Lower leg skin (tissue), 4 donors: ENCODE data around the gene UBN1. TPM values are rescaled to one million over a fixed set of nuclear protein-coding genes. Genes with fewer than 3 reads are reported as not detected.

Experiments used
- DNase-seq, 2 donors: peaks; one replicate each; pipeline ENCODE4 v3.0.0-alpha.2; 2019; ENCODE audit warnings: low spot score in 2 of 2
- H3K4me3 ChIP-seq: fragments of 200-600 bp; sonication (generic); 2 replicates; pipeline ENCODE4 v1.5.1; 2017; ENCODE audit warnings: mild to moderate bottlenecking, low read depth; ENCODE audit not compliant: poor library complexity, severe bottlenecking
- CTCF ChIP-seq, 3 donors: fragments of 450-650 bp; IDR thresholded peaks; one replicate each; pipeline ENCODE4 v1.5.1; 2016; ENCODE audit warnings: antibody characterized with exemption in 3 of 3, mild to moderate bottlenecking in 3 of 3, moderate library complexity in 2 of 3
- POLR2A ChIP-seq, 2 donors: fragments of 450-650 bp; IDR thresholded peaks; one replicate each; pipeline ENCODE4 v1.6.1; 2016 to 2017; ENCODE audit warnings: antibody characterized with exemption in 2 of 2, mild to moderate bottlenecking in 1 of 2, moderate library complexity in 1 of 2
- WGBS, 2 donors: methylation state at CpG; one replicate each; pipeline ENCODE4 v1.1.5; 2018; 5-methylcytosine and 5-hydroxymethylcytosine counted together
- intact Hi-C: fragments of 100-400 bp; cut with DNase I; formaldehyde crosslinking; loops from one replicate; pipeline ENCODE4 v1.15.0; 2023; ENCODE audit warnings: low total_unique reads
- total RNA-seq, 4 donors: library from RNA; depleted of rRNA; stranded (reverse); fragments of >200 nt; gene quantifications; one replicate each; pipeline ENCODE4 v1.1.0, GENCODE V29; 2016

The UBN1 gene
- total RNA-seq, 4 donors from 2014 or later, result 20.7 to 38.3 (median 27.9) TPM

GRCh38 chr16:4830408-4830807 lies 16.9 kb upstream of the UBN1 start:
- TF ChIP-seq POLR2A (IDR thresholded peaks at IDR 0.05) (no peak), CTCF (IDR thresholded peaks at IDR 0.05) (no peak)
- intact Hi-C loops, result no loop called here
- DNase-seq, result no peak
- WGBS, 2 donors, result 89 to 91% methylated on average over 7 of the region's 7 CpGs
- no peak overlapping the region for H3K4me3 ChIP-seq

GRCh38 chr16:4831616-4832015 lies 15.7 kb upstream of the UBN1 start:
- intact Hi-C loops, result no loop called here
- TF ChIP-seq POLR2A (IDR thresholded peaks at IDR 0.05) (no peak), CTCF (IDR thresholded peaks at IDR 0.05) (no peak)
- no peak for DNase-seq
- H3K4me3 ChIP-seq, result no peak overlapping the region
- 95 to 97% methylated on average over 8 of the region's 8 CpGs for WGBS, 2 donors

DNA sequence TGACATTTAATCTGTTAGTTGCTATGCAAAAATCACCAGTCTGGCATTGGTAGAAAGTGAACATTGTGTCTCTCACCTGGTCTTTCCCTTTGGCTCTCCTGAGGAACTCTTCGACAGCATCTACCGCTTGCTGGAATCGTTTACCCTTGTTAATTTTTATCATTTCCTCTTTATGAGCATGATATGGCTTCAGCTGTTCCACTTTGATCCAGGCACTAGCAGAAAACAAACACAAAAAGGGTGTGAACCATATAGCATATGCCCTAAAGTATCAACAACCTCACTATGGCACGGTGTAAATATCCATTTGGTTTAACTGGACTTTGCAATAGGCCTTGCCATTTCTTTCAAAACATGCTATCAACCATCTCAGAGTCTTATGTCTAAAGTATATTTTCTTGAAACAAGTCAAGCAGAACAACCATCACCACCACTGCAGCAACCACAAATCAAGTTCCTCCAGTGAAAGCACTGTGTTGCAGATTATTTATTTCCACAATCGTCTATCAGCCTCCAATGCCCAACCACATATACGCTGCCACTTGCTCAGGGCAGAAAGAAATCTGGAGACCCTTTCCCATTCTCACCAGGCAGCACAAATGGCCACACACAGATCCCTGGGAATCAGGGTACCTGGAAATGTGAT lies 14.5 kb upstream of the UBN1 start:
- no peak for DNase-seq
- H3K4me3 ChIP-seq, result no peak overlapping the region
- TF ChIP-seq CTCF (IDR thresholded peaks at IDR 0.05), result no peak
- no peak for TF ChIP-seq POLR2A (IDR thresholded peaks at IDR 0.05)
- 81 to 85% methylated on average over 6 of the region's 6 CpGs for WGBS, 2 donors
- intact Hi-C loops, result no loop called here

GRCh38 chr16:4833584-4833983 lies 13.7 kb upstream of the UBN1 start:
- no peak overlapping the region for H3K4me3 ChIP-seq
- WGBS, 2 donors, result 75 to 79% methylated on average over 1 of the region's 1 CpG
- intact Hi-C loops, result no loop called here
- TF ChIP-seq CTCF (IDR thresholded peaks at IDR 0.05), result no peak
- TF ChIP-seq POLR2A (IDR thresholded peaks at IDR 0.05), result no peak
- no peak for DNase-seq

DNA sequence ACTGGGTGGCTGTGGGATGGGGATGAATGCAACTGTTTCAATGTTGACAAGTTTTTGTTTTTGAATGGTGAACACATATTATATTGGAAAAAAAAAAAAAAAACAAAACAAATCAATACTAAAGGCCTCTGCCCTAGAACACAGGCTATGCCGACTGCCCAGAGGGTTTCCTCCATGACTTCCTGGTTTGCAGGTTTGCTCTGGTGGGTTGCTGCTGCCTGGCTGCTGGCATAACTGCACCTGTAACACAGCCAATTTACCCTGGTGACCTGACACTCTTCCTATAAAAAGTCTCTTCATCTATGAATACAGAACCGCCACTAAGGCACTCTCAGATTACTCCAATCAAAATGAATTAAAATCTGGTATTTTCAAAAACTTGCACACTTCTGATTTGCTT lies 10.6 kb upstream of the UBN1 start:
- 84 to 88% methylated on average over 2 of the region's 2 CpGs for WGBS, 2 donors

More for the DNA sequence above, 10.6 kb upstream of the UBN1 start:
- DNase-seq, result no peak
- intact Hi-C loops, result no loop called here
- TF ChIP-seq POLR2A (IDR thresholded peaks at IDR 0.05) (no peak), CTCF (IDR thresholded peaks at IDR 0.05) (no peak)
- no peak overlapping the region for H3K4me3 ChIP-seq
